SU-DHL-6 (cell line): ENCODE data around the gene MAP3K4.

Source experiments
- H2AFZ ChIP-seq: fragments of 200-600 bp; sonication (generic); 2 replicates; pipeline ENCODE4 v1.6.1; 2014; ENCODE audit warnings: low read depth, mild to moderate bottlenecking, moderate library complexity, mixed read lengths, antibody characterized with exemption, low read length; ENCODE audit not compliant: severe bottlenecking
- H3F3A ChIP-seq: fragments of 200-600 bp; shearing (Covaris generic); 2 replicates; pipeline ENCODE4 v1.6.0; 2016; ENCODE audit warnings: antibody characterized with exemption, mild to moderate bottlenecking; ENCODE audit not compliant: insufficient read depth
- H3K27ac ChIP-seq: fragments of 200-600 bp; sonication (generic); 2 replicates; pipeline ENCODE4 v1.5.1; 2016; ENCODE audit warnings: low read depth, mild to moderate bottlenecking, low read length, moderate library complexity, mixed read lengths
- H3K27me3 ChIP-seq: fragments of 200-600 bp; sonication (generic), shearing (Covaris generic); 2 replicates; pipeline ENCODE4 v1.6.0; 2014; ENCODE audit warnings: mild to moderate bottlenecking, low read length
- H3K36me3 ChIP-seq: fragments of 200-600 bp; sonication (generic); 2 replicates; pipeline ENCODE4 v1.6.1; 2014; ENCODE audit warnings: mild to moderate bottlenecking, low read length, mixed read lengths
- H3K4me2 ChIP-seq: fragments of 300-600, 200-600 bp; shearing (Covaris generic), sonication (generic); 2 replicates; pipeline ENCODE4 v1.6.0; 2014; ENCODE audit warnings: low read length, low read depth, mild to moderate bottlenecking; ENCODE audit not compliant: poor library complexity, severe bottlenecking
- H3K4me3 ChIP-seq: fragments of 200-600 bp; sonication (generic); 2 replicates; pipeline ENCODE4 v1.5.1; 2014; ENCODE audit warnings: antibody characterized with exemption, low read length, mild to moderate bottlenecking, mixed read lengths; ENCODE audit not compliant: insufficient read depth, poor library complexity, severe bottlenecking
- H3K79me2 ChIP-seq: fragments of 200-600 bp; sonication (generic); 2 replicates; pipeline ENCODE4 v1.6.1; 2014; ENCODE audit warnings: mild to moderate bottlenecking, low read length, moderate library complexity; ENCODE audit not compliant: insufficient read depth
- H3K9ac ChIP-seq: fragments of 200-600 bp; sonication (generic); 2 replicates; pipeline ENCODE4 v1.7.0; 2014; ENCODE audit warnings: mild to moderate bottlenecking, low read length
- H3K9me2 ChIP-seq: fragments of 200-600 bp; sonication (generic); replicated peaks from 2 replicates; pipeline ENCODE4 v1.6.1; 2014; ENCODE audit warnings: low read length; ENCODE audit not compliant: insufficient read depth
- H3K9me3 ChIP-seq: fragments of 200-600 bp; sonication (generic); 2 replicates; pipeline ENCODE4 v1.6.1; 2014; ENCODE audit warnings: low read length, mixed read lengths; ENCODE audit not compliant: insufficient read depth
- H4K20me1 ChIP-seq: fragments of 200-600 bp; sonication (generic); 2 replicates; pipeline ENCODE4 v1.6.1; 2014; ENCODE audit warnings: low read depth, mild to moderate bottlenecking, antibody characterized with exemption, low read length, moderate library complexity, mixed read lengths
- CTCF ChIP-seq: fragments of 200-600 bp; sonication (generic); IDR thresholded peaks from one replicate; pipeline ENCODE4 v1.5.1; 2017; ENCODE audit warnings: antibody characterized with exemption, mild to moderate bottlenecking, low read length, moderate library complexity; ENCODE audit not compliant: insufficient read depth, poor library complexity, severe bottlenecking
- EZH2phosphoT487 ChIP-seq: fragments of 200-600 bp; sonication (generic), shearing (Covaris generic); conservative IDR thresholded peaks from 2 replicates; pipeline ENCODE4 v1.6.1; 2018; ENCODE audit warnings: mild to moderate bottlenecking, antibody characterized with exemption, low read length, moderate library complexity, mixed read lengths

Gene MAP3K4

GRCh38 chr6:161166677-161167076, 175.1 kb downstream of the MAP3K4 start:
- no peaks in the 10 kb centered on the region for H3K9me2 ChIP-seq
- no peak overlapping the region for H3K27ac ChIP-seq
- H3K4me3 ChIP-seq = no peak overlapping the region
- no peak overlapping the region for H2AFZ ChIP-seq
- H3K79me2 ChIP-seq = no peaks in the 10 kb centered on the region
- H3K9ac ChIP-seq = no peak overlapping the region
- H3K4me2 ChIP-seq = no peak overlapping the region
- no peak for TF ChIP-seq EZH2phosphoT487
- TF ChIP-seq CTCF = no peak
- 0 out of 2 replicates have a peak, but pooled peaks cover 8% of the 10 kb centered on the region for H3F3A ChIP-seq
- H3K27me3 ChIP-seq = no peaks in the 10 kb centered on the region
- no peaks in the 10 kb centered on the region for H4K20me1 ChIP-seq
- H3K36me3 ChIP-seq = no peaks in the 10 kb centered on the region
- H3K9me3 ChIP-seq = no peaks in the 10 kb centered on the region
